Measurements from ENCODE around the gene ZNF740.
"Not testable (repeated sequence)": the region's sequence is repeated elsewhere in the genome, so short reads cannot be mapped to it uniquely, and the experiment has no call there.

The ZNF740 gene

GRCh38 chr12:53180220-53180930 is at the start of gene ZNF740, which contains the start of gene CSAD:
Gene ZNF740 (plus strand): TSS chr12:53180722. CDS start chr12:53181984, 1,262 bp downstream.
Gene CSAD (minus strand): TSS chr12:53180925. CDS start chr12:53173470, 7,455 bp downstream.
- Mint-ChIP-seq H3K36me3 (ENCODE audit: low read depth) (peaks cover 23% of the 10 kb centered on the region), H3K27me3 (no peaks in the 10 kb centered on the region), H3K4me3 (peak within 1 kb of the TSS; percentile 87), H3K27ac (peak within 1 kb of the TSS; percentile 89), H3K9me3 (no peaks in the 10 kb centered on the region), H3K4me1 (peaks cover 50% of the 10 kb centered on the region)
- peak; percentile 99 for DNase-seq
- peak; percentile 98 for ATAC-seq

GRCh38 chr12:53131844-53132243 is 48.7 kb upstream of the ZNF740 start:
- Mint-ChIP-seq H3K9me3 (no peaks in the 10 kb centered on the region), H3K27ac (no peak overlapping the region), H3K4me1 (no peaks in the 10 kb centered on the region), H3K27me3 (no peaks in the 10 kb centered on the region), H3K4me3 (no peak overlapping the region), H3K36me3 (ENCODE audit: low read depth) (no peaks in the 10 kb centered on the region)
- no peak for ATAC-seq
- DNase-seq: no peak

GRCh38 chr12:53133722-53134121 is 46.8 kb upstream of the ZNF740 start:
- Mint-ChIP-seq H3K27ac (no peak overlapping the region), H3K9me3 (peaks cover 8% of the 10 kb centered on the region), H3K4me1 (no peaks in the 10 kb centered on the region), H3K27me3 (peaks cover under 1% of the 10 kb centered on the region), H3K36me3 (ENCODE audit: low read depth) (no peaks in the 10 kb centered on the region), H3K4me3 (no peak overlapping the region)
- ATAC-seq: no peak
- DNase-seq: no peak

- no peak for DNase-seq
- H3K4me3 Mint-ChIP-seq: no peak overlapping the region
- H3K27me3 Mint-ChIP-seq: peaks cover 7% of the 10 kb centered on the region
- H3K27ac Mint-ChIP-seq: no peak overlapping the region
- H3K9me3 Mint-ChIP-seq: no peaks in the 10 kb centered on the region
- no peak for ATAC-seq
- H3K4me1 Mint-ChIP-seq: no peaks in the 10 kb centered on the region
- H3K36me3 Mint-ChIP-seq (ENCODE audit: low read depth): no peaks in the 10 kb centered on the region
Observed at GRCh38 chr12:53143355-53143754, 37.2 kb upstream of the ZNF740 start.

GRCh38 chr12:53145383-53146260 is 34.9 kb upstream of the ZNF740 start:
- H3K4me1 Mint-ChIP-seq: no peaks in the 10 kb centered on the region
- no peaks in the 10 kb centered on the region for H3K36me3 Mint-ChIP-seq (ENCODE audit: low read depth)
- H3K27ac Mint-ChIP-seq: no peak overlapping the region
- DNase-seq (no peak), ATAC-seq (no peak)
- no peaks in the 10 kb centered on the region for H3K27me3 Mint-ChIP-seq
- no peaks in the 10 kb centered on the region for H3K9me3 Mint-ChIP-seq
- H3K4me3 Mint-ChIP-seq: no peak overlapping the region

- no peaks in the 10 kb centered on the region for H3K27me3 Mint-ChIP-seq
- no peaks in the 10 kb centered on the region for H3K36me3 Mint-ChIP-seq (ENCODE audit: low read depth)
- no peak for DNase-seq
- H3K9me3 Mint-ChIP-seq: no peaks in the 10 kb centered on the region
- no peaks in the 10 kb centered on the region for H3K4me1 Mint-ChIP-seq
- H3K27ac Mint-ChIP-seq: no peak overlapping the region
- no peak overlapping the region for H3K4me3 Mint-ChIP-seq
- ATAC-seq: no peak
Observed at GRCh38 chr12:53147181-53147580, 33.3 kb upstream of the ZNF740 start.

GRCh38 chr12:53147653-53148052 is 32.9 kb upstream of the ZNF740 start:
- Mint-ChIP-seq H3K4me1 (no peaks in the 10 kb centered on the region), H3K27me3 (no peaks in the 10 kb centered on the region)
- DNase-seq: no peak

GRCh38 chr12:53151039-53151438 is 29.5 kb upstream of the ZNF740 start:
- Mint-ChIP-seq H3K4me3 (no peak overlapping the region), H3K27ac (no peak overlapping the region)
- ATAC-seq: no peak

More at GRCh38 chr12:53147653-53148052, 32.9 kb upstream of the ZNF740 start:
- no peak for ATAC-seq
- Mint-ChIP-seq H3K27ac (no peak overlapping the region), H3K9me3 (no peaks in the 10 kb centered on the region), H3K36me3 (ENCODE audit: low read depth) (no peaks in the 10 kb centered on the region), H3K4me3 (no peak overlapping the region)

GRCh38 chr12:53152390-53152789 is 28.1 kb upstream of the ZNF740 start:
- H3K4me3 Mint-ChIP-seq: no peak overlapping the region
- no peaks in the 10 kb centered on the region for H3K9me3 Mint-ChIP-seq
- H3K36me3 Mint-ChIP-seq (ENCODE audit: low read depth): no peaks in the 10 kb centered on the region
- ATAC-seq: no peak
- no peak overlapping the region for H3K27ac Mint-ChIP-seq
- DNase-seq: no peak
- H3K27me3 Mint-ChIP-seq: no peaks in the 10 kb centered on the region
- no peaks in the 10 kb centered on the region for H3K4me1 Mint-ChIP-seq

More at GRCh38 chr12:53151039-53151438, 29.5 kb upstream of the ZNF740 start:
- no peak for DNase-seq
- no peaks in the 10 kb centered on the region for H3K27me3 Mint-ChIP-seq
- H3K9me3 Mint-ChIP-seq: no peaks in the 10 kb centered on the region
- H3K36me3 Mint-ChIP-seq (ENCODE audit: low read depth): no peaks in the 10 kb centered on the region
- H3K4me1 Mint-ChIP-seq: no peaks in the 10 kb centered on the region

- Mint-ChIP-seq H3K27me3 (no peaks in the 10 kb centered on the region), H3K9me3 (no peaks in the 10 kb centered on the region), H3K27ac (peak overlapping the region; percentile 64), H3K4me1 (peaks cover 8% of the 10 kb centered on the region), H3K36me3 (ENCODE audit: low read depth) (peaks cover 3% of the 10 kb centered on the region), H3K4me3 (no peak overlapping the region)
- peak; percentile 93 for DNase-seq
- ATAC-seq: peak; percentile 96
Observed at GRCh38 chr12:53159195-53159839, 21.2 kb upstream of the ZNF740 start.

GRCh38 chr12:53160000-53160399 is 20.5 kb upstream of the ZNF740 start:
- Mint-ChIP-seq H3K27me3 (no peaks in the 10 kb centered on the region), H3K36me3 (ENCODE audit: low read depth) (peaks cover 3% of the 10 kb centered on the region), H3K4me1 (peaks cover 8% of the 10 kb centered on the region), H3K9me3 (no peaks in the 10 kb centered on the region), H3K27ac (no peak overlapping the region), H3K4me3 (no peak overlapping the region)
- no peak for DNase-seq
- ATAC-seq: no peak

- Mint-ChIP-seq H3K4me3 (no peak overlapping the region), H3K36me3 (ENCODE audit: low read depth) (peaks cover 3% of the 10 kb centered on the region), H3K9me3 (no peaks in the 10 kb centered on the region), H3K4me1 (peaks cover 8% of the 10 kb centered on the region), H3K27me3 (no peaks in the 10 kb centered on the region), H3K27ac (no peak overlapping the region)
- DNase-seq (no peak), ATAC-seq (no peak)
Observed at GRCh38 chr12:53160673-53161072, 19.8 kb upstream of the ZNF740 start.

- no peak overlapping the region for H3K27ac Mint-ChIP-seq
- no peak for DNase-seq
- H3K9me3 Mint-ChIP-seq: no peaks in the 10 kb centered on the region
- peaks cover 10% of the 10 kb centered on the region for H3K4me1 Mint-ChIP-seq
- H3K27me3 Mint-ChIP-seq: no peaks in the 10 kb centered on the region
- no peak for ATAC-seq
- no peak overlapping the region for H3K4me3 Mint-ChIP-seq
- peaks cover 3% of the 10 kb centered on the region for H3K36me3 Mint-ChIP-seq (ENCODE audit: low read depth)
Observed at GRCh38 chr12:53161119-53161911, 19.2 kb upstream of the ZNF740 start.

- H3K36me3 Mint-ChIP-seq (ENCODE audit: low read depth); ATAC-seq; H3K27me3 Mint-ChIP-seq; DNase-seq; H3K27ac Mint-ChIP-seq; H3K9me3 Mint-ChIP-seq; H3K4me3 Mint-ChIP-seq: not testable (repeated sequence)
- H3K4me1 Mint-ChIP-seq: peaks cover 10% of the 10 kb centered on the region
Observed at GRCh38 chr12:53163008-53163407, 17.5 kb upstream of the ZNF740 start.
